Stimulated activated CD8-positive, alpha-beta memory T cell treated with anti-CD3 and anti-CD28 coated beads, Interleukin-4, amount 100 ng/mL, for 1 hour (primary cell): ENCODE data around the gene OR3A2.
"Not testable (repeated sequence)": the region's sequence is repeated elsewhere in the genome, so short reads cannot be mapped to it uniquely, and the experiment has no call there.

Experiments
- DNase-seq, 2 donors: peaks; one replicate each; pipeline ENCODE4 v3.0.0-alpha.2; 2020; ENCODE audit warnings: low read depth in 2 of 2, low spot score in 1 of 2

Gene OR3A2

GRCh38 chr17:3385869-3386816, at the start of gene OR3A2:
OR3A2 (minus strand) TSS chr17:3386308.
- no peak for DNase-seq

GRCh38 chr17:3433741-3434140, 47.6 kb upstream of the OR3A2 start, which contains the start of gene OR1E2:
OR1E2 (minus strand) TSS chr17:3433841; CDS start chr17:3433841, 0 bp downstream.
- DNase-seq: no peak

DNA sequence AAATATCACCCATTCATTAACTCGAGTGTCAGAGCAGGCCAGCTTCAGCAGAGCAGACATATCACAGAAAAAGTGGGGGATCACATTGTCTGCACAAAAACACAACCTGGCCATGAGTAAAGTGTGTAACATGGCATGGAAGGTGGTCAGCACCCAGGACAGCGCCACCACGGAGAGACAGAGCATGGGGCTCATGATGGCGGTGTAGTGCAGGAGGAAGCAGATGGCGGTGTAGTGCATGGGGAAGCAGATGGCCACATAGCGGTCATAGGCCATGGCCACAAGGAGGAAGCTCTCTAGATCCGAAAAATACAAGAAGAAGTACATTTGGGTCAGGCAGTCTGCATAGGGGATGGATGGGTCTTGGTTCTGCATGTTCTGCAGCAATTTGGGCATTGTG, 47.1 kb upstream of the OR3A2 start:
- not testable (repeated sequence) for DNase-seq

DNA sequence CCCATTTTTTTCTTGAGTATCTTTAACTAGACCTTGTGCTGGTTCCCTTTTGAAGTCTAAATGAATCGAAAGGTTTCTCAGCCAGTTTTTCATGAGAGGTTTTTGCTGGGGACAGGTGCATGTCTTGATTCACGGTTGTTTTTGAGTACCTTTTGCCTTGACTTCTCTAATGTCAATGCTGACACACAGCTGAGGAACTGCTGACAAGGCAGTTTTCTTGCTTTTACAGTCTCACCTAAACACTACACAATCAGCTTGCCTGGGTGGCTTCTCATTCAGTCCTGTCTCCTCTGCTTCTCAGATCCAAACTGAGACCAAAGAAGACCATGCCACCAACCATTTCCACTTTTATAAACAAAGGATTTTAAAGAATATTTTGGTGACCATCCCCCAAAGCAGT, 32.1 kb upstream of the OR3A2 start:
- DNase-seq: no peak

- no peak for DNase-seq
These were observed 29.5 kb upstream of the OR3A2 start for GRCh38 chr17:3415610-3416009.

DNA sequence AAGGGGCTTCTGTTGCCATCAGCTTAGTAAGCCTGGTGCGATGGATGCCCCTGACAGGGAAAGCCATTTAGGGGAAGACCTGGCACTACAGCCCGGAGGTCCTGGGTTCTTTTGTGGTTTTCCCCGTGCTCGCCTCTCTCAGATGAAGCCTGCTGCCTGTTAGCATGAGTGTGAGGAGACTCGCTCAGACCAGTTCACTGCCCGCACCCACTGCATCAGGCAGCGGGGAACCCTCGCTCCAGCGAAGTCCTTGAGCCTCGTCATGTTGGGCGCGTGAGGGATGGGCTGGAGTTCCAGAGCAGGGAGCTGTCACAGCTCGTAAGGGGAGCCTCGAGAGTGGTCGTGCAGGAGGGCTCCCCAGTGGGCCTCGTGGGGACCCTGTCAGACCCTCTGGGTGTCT, 26.1 kb upstream of the OR3A2 start:
- DNase-seq: not testable (repeated sequence)

DNA sequence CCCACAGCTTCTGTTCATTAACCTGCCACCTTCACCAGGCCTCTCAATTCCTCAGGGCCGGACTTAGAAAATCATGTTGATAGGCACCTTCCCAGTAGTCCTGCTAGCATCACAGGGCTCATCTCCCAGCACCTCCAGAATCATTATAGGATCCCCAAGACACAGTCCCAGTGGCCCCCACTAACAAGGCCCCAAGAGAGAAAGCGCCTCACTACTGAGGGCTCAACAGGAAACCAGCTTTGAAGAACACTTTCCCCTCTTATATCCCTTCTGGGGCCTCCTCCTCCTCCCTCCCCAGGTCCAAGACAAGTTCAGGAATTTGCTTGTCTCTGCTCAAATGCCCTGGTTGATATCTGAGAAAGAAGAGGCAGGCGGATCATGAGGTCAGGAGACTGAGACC, 25.0 kb upstream of the OR3A2 start, which contains the start of gene OR3A3:
OR3A3 (plus strand) TSS at position 301 of the 400 bp plus-strand sequence.
- DNase-seq: no peak

DNA sequence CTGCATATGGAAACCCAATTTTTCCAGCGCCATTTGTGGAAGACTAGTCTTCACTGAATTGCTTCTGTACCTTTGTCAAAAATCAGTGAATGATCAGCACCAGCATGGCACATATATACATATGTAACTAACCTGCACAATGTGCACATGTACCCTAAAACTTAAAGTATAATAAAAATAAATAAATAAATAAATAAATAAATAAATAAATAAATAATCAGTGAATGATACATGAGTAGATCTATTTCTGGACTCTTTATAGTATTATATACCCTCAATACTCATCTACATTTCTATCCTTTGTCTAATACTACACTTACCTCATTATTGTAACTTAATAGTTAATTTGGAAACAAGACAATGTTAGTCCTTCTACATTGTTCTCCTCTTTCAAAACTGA, 17.7 kb upstream of the OR3A2 start:
- DNase-seq: not testable (repeated sequence)

- DNase-seq: no peak
These were observed 15.7 kb upstream of the OR3A2 start for GRCh38 chr17:3401786-3402185.

DNA sequence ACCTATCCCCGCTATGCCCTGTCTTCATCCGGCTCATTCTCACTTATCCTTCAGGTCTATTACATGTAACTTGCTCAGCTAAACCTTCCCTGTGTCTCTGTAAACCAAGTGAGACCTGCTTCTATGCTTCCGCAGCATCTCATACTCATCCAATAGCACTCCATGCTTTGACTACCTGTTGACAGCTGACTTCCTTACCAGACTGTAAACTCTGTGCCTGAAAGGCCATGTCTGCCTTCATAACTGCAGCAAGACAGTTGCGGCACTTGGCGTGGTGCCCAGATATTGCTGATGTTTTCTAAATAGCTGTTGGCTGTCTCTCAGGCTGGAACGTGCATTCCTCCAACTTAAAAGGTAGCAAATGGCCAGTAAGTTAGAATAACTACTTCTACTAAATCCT, 13.9 kb upstream of the OR3A2 start:
- DNase-seq: no peak

DNA sequence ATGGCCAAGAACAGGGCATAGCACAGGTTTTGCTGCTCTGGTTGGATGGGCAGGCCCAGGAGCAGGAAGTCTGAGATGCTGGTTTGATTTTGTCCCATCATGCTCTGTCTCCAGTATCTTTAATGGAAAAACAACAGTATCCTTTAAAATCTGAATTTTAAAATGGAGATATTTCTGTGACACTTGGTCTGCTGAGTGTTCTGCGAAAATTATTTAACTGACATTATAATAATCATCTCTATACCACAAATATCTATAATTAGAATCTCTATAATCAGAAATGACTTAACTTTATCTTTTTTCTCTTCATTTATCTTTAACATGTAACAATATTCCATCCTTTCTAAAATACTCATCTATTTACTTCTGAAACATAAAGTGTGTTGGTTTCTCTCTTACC, 12.2 kb upstream of the OR3A2 start, which contains the start of gene OR1E1:
OR1E1 (minus strand) TSS at position 101 of the 400 bp plus-strand sequence; CDS start at position 101, 0 bp downstream.
- no peak for DNase-seq

DNA sequence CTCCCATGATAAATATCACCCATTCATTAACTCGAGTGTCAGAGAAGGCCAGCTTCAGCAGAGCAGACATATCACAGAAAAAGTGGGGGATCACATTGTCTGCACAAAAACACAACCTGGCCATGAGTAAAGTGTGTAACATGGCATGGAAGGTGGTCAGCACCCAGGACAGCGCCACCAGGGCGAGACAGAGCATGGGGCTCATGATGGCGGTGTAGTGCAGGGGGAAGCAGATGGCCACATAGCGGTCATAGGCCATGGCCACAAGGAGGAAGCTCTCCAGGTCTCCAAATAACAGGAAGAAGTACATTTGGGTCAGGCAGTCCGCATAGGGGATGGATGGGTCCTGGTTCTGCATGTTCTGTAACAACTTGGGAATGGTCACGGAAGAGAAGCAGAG, 11.7 kb upstream of the OR3A2 start:
- not testable (repeated sequence) for DNase-seq

GRCh38 chr17:3389791-3390190, 3.7 kb upstream of the OR3A2 start:
- no peak for DNase-seq

DNA sequence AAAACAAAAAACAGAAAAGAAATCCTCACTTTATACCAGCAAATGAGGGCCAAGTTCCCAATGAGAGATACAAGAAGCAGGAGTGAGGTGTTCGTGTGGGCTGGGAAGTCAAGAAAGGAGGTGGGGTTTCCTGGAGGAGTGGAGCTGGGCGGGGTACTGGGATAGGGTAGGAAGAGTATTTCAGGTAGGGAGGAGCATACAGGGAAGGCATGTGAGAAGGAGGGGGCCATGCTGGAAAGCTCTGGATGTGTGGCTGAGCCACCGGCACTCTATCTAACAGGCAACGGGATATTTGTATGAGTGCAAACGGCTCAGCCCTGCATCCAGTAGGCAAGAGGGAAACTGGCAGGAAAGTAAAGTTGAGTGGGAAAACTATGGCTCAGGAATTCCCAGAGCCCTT, 4.2 kb downstream of the OR3A2 start:
- no peak for DNase-seq

- DNase-seq: no peak
These were observed 7.8 kb downstream of the OR3A2 start for GRCh38 chr17:3378321-3378720.

GRCh38 chr17:3371167-3371566, 14.9 kb downstream of the OR3A2 start:
- not testable (repeated sequence) for DNase-seq

- not testable (repeated sequence) for DNase-seq
These were observed 43.3 kb downstream of the OR3A2 start for GRCh38 chr17:3342782-3343181.

GRCh38 chr17:3335876-3336275, 50.2 kb downstream of the OR3A2 start:
- no peak for DNase-seq

GRCh38 chr17:3318336-3318735, 67.8 kb downstream of the OR3A2 start:
- DNase-seq: no peak

DNA sequence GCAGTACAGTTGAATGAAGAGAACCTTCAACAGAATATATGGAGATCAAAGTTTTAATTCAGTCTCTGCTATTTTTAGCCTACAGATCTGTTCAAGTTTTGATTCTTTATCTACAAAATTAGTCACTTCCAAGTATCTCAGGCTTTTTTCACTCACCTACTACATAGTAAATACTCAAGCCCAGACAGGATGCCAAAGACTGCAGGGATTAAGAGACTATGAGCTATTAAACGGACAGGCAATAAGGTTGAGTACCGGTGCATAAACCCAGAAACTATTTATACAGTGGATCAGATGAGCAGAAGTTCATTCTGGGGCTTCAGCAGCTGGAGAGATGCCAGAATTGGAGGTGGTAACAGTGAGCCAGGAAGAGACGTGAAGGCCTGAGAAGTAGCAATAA, 69.3 kb downstream of the OR3A2 start:
- no peak for DNase-seq

GRCh38 chr17:3308603-3309002, 77.5 kb downstream of the OR3A2 start:
- no peak for DNase-seq

DNA sequence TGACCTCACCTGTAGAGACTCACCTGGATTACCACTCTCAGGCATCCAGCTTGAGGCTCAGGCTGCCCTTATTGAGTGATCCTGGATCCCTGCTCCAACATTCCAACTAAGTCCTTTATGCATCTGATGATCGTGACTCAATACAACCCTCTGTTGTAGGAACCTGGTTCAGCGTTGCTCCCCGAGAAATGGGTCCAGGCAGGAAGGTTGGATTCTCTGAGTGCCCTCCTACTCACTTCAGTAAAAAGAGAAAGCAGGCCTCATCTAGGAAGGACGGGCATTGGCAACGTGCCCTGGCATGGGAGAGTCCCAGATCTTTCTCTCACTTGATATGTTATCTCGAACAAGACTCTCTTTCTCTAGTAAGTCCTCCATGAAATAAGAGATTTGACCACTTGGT, 87.8 kb downstream of the OR3A2 start, which contains the start of gene OR3A1:
OR3A1 (minus strand) TSS at position 101 of the 400 bp plus-strand sequence. CDS start 5,778 bp downstream, outside the sequence.
- DNase-seq: no peak
